ENCODE measurements around the gene DHRS9.
"Not testable (repeated sequence)": the region's sequence is repeated elsewhere in the genome, so short reads cannot be mapped to it uniquely, and the experiment has no call there.

DNA sequence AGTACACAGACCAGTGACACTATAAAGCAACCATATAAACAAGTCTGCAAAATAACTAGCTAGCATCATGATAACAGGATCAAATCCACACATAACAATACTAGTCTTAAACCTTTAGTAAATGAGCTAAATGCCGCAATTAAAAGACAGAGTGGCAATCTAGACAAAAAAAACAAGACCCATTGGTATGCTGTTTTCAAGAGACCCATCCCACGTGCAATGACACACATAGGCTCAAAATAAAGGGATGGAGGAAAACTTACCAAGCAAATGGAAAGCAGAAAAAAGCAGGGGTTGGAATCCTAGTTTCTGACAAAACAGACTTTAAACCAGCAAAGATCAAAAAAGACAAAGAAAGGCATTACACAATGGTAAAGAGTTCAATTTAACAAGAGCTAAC lies 14.8 kb upstream of the DHRS9 start:
- not testable (repeated sequence) for TF ChIP-seq ISL1 (CRISPR knock-in tag; IDR thresholded peaks at IDR 0.05); ARNTL (CRISPR knock-in tag; IDR thresholded peaks at IDR 0.05; ENCODE audit: borderline replicate concordance, low read depth); ESRRG (CRISPR knock-in tag; IDR thresholded peaks at IDR 0.05); ZFP3 (CRISPR knock-in tag; IDR thresholded peaks at IDR 0.05); TOX (CRISPR knock-in tag; IDR thresholded peaks at IDR 0.05; ENCODE audit: borderline replicate concordance); BACH2 (CRISPR knock-in tag; IDR thresholded peaks at IDR 0.05; ENCODE audit: borderline replicate concordance)
- TF ChIP-seq, protein P1, sequence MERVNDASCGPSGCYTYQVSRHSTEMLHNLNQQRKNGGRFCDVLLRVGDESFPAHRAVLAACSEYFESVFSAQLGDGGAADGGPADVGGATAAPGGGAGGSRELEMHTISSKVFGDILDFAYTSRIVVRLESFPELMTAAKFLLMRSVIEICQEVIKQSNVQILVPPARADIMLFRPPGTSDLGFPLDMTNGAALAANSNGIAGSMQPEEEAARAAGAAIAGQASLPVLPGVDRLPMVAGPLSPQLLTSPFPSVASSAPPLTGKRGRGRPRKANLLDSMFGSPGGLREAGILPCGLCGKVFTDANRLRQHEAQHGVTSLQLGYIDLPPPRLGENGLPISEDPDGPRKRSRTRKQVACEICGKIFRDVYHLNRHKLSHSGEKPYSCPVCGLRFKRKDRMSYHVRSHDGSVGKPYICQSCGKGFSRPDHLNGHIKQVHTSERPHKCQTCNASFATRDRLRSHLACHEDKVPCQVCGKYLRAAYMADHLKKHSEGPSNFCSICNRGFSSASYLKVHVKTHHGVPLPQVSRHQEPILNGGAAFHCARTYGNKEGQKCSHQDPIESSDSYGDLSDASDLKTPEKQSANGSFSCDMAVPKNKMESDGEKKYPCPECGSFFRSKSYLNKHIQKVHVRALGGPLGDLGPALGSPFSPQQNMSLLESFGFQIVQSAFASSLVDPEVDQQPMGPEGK (CRISPR knock-in tag; IDR thresholded peaks at IDR 0.05; ENCODE audit: borderline replicate concordance): not testable (repeated sequence)
- TF ChIP-seq, protein P2, sequence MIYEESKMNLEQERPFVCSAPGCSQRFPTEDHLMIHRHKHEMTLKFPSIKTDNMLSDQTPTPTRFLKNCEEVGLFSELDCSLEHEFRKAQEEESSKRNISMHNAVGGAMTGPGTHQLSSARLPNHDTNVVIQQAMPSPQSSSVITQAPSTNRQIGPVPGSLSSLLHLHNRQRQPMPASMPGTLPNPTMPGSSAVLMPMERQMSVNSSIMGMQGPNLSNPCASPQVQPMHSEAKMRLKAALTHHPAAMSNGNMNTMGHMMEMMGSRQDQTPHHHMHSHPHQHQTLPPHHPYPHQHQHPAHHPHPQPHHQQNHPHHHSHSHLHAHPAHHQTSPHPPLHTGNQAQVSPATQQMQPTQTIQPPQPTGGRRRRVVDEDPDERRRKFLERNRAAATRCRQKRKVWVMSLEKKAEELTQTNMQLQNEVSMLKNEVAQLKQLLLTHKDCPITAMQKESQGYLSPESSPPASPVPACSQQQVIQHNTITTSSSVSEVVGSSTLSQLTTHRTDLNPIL (CRISPR knock-in tag; IDR thresholded peaks at IDR 0.05; ENCODE audit: low read depth): not testable (repeated sequence)

Data from SK-N-SH treated with all-trans-retinoic acid at 6 μM for 48 hours (cell line).